GM12878 (cell line): ENCODE results near the gene GPR148. TPM values are rescaled to one million over a fixed set of nuclear protein-coding genes. Genes with fewer than 3 reads are reported as not detected.

Experiments
- ATAC-seq: fragments of 200-7000 bp; cut with Tn5 transposase; 3 replicates; pipeline ENCODE4 v1.9.1; 2020; ENCODE audit warnings: mild to moderate bottlenecking, moderate library complexity
- BruUV-seq: library from RNA; stranded (reverse); fragments of 400-500 nt; replicated peaks from 2 replicates; lab custom pipeline; 2021; lab: Mats Ljungman, UMichigan
- CTCF ChIA-PET: fragments of 300-600 bp; sonication (Branson Sonifier 250); formaldehyde crosslinking; extraction: SDS; loops from one replicate; lab custom pipeline; 2021; ENCODE audit warnings: inconsistent platforms; lab: Yijun Ruan, JAX
- POLR2A ChIA-PET: fragments of 350-600 bp; formaldehyde crosslinking; extraction: SDS; loops from one replicate; lab custom pipeline; 2021; ENCODE audit warnings: inconsistent platforms; lab: Charles Lee
- RAD21 ChIA-PET: fragments of 300-600 bp; sonication (Branson Sonifier 250); formaldehyde crosslinking; loops from one replicate; lab custom pipeline; 2023; ENCODE audit warnings: antibody characterized with exemption; ENCODE audit not compliant: unreplicated experiment; lab: Charles Lee
- SMC1A ChIA-PET: fragments of 300-600 bp; sonication (Branson Sonifier 250); formaldehyde crosslinking; loops from one replicate; lab custom pipeline; 2023; ENCODE audit not compliant: unreplicated experiment, uncharacterized antibody; lab: Charles Lee
- DNase-seq: peaks from one replicate; pipeline ENCODE4 v3.0.0-alpha.2; 2011; ENCODE audit warnings: low read depth, low spot score
- FAIRE-seq: peaks from 3 replicates; lab custom pipeline; 2011; peaks lifted over from hg19 to GRCh38; lab: Jason Lieb, UNC
- H2AFZ ChIP-seq: 2 replicates; pipeline ENCODE4 v1.6.0; 2011; ENCODE audit warnings: low read depth, low read length, control low read depth; ENCODE audit not compliant: control insufficient read depth
- H3K27ac ChIP-seq: 2 replicates; pipeline ENCODE4 v1.5.1; 2011; ENCODE audit warnings: control low read depth; ENCODE audit not compliant: control insufficient read depth, insufficient read depth
- H3K27me3 ChIP-seq, 2 experiments: replicated peaks in 1 of 2; 2 replicates each; pipeline versions ENCODE4 v1.6.0 to v1.6.1; 2011; ENCODE audit warnings: low read length in 1 of 2; ENCODE audit not compliant: control insufficient read depth in 2 of 2, insufficient read depth in 2 of 2
- H3K36me3 ChIP-seq, 2 experiments: 2 replicates each; pipeline ENCODE4 v1.5.1; 2011; ENCODE audit warnings: low read length in 1 of 2; ENCODE audit not compliant: control insufficient read depth in 2 of 2, insufficient read depth in 2 of 2
- H3K4me1 ChIP-seq: 2 replicates; pipeline ENCODE4 v1.6.1; 2011; ENCODE audit warnings: mild to moderate bottlenecking, low read length, moderate library complexity, mixed read lengths; ENCODE audit not compliant: control insufficient read depth, insufficient read depth
- H3K4me2 ChIP-seq: 2 replicates; pipeline ENCODE4 v1.6.0; 2011; ENCODE audit warnings: control low read depth; ENCODE audit not compliant: control insufficient read depth, insufficient read depth
- H3K4me3 ChIP-seq: fragments of 200-600 bp; sonication (generic); 2 replicates; pipeline ENCODE4 v1.5.1; 2016
- H3K79me2 ChIP-seq: 2 replicates; pipeline ENCODE4 v1.6.0; 2011; ENCODE audit warnings: low read length; ENCODE audit not compliant: control insufficient read depth, insufficient read depth
- H3K9ac ChIP-seq: 2 replicates; pipeline ENCODE4 v1.8.0; 2011; ENCODE audit warnings: low read length, control low read depth, mixed read lengths; ENCODE audit not compliant: control insufficient read depth, insufficient read depth
- H3K9me3 ChIP-seq: replicated peaks from 3 replicates; pipeline ENCODE4 v1.5.1; 2011; ENCODE audit warnings: mild to moderate bottlenecking, low read length; ENCODE audit not compliant: control insufficient read depth, insufficient read depth
- H4K20me1 ChIP-seq: 2 replicates; pipeline ENCODE4 v1.6.0; 2011; ENCODE audit not compliant: control insufficient read depth, insufficient read depth
- E4F1 ChIP-seq: fragments of 450-650 bp; IDR thresholded peaks from 2 replicates; pipeline ENCODE4 v1.6.1; 2018; ENCODE audit warnings: borderline replicate concordance, mild to moderate bottlenecking; ENCODE audit not compliant: partially characterized antibody
- FOS ChIP-seq: IDR thresholded peaks from 3 replicates; pipeline ENCODE4 v1.6.1; 2011; ENCODE audit warnings: borderline replicate concordance; ENCODE audit not compliant: insufficient read length; ENCODE audit errors: extremely low read depth
- GABPA ChIP-seq: IDR thresholded peaks from 2 replicates; pipeline ENCODE4 v1.6.1; 2014; ENCODE audit warnings: antibody characterized with exemption, low read depth, mild to moderate bottlenecking, inconsistent platforms
- GATAD2B ChIP-seq: fragments of 450-650 bp; conservative IDR thresholded peaks from 2 replicates; pipeline ENCODE4 v1.6.1; 2017; ENCODE audit warnings: low read depth, mild to moderate bottlenecking, moderate library complexity
- RUNX3 ChIP-seq: IDR thresholded peaks from 2 replicates; pipeline ENCODE4 v1.6.1; 2012; ENCODE audit warnings: low read length, inconsistent platforms
- SIX5 ChIP-seq: IDR thresholded peaks from 2 replicates; pipeline ENCODE4 v1.6.1; 2011; ENCODE audit warnings: mild to moderate bottlenecking, low read depth, low read length, moderate library complexity; ENCODE audit not compliant: severe bottlenecking
- YBX1 ChIP-seq: fragments of 450-650 bp; IDR thresholded peaks from 2 replicates; pipeline ENCODE4 v1.6.1; 2016; ENCODE audit warnings: antibody characterized with exemption
- WGBS: methylation state at CpG from one replicate; pipeline ENCODE4 v1.1.6; 2016; ENCODE audit warnings: low lambda C conversion rate; ENCODE audit not compliant: insufficient replicate concordance, insufficient coverage; ENCODE audit errors: missing lambda C conversion rate; 5-methylcytosine and 5-hydroxymethylcytosine counted together
- in situ Hi-C: fragments of 300-500 bp; cut with MboI; formaldehyde crosslinking; loops from 9 replicates; pipeline ENCODE4 v1.14.3; 2018; ENCODE audit warnings: mixed read lengths
- intact Hi-C: fragments of 100-400 bp; cut with micrococcal nuclease; formaldehyde crosslinking; loops from one replicate; pipeline ENCODE4 v1.14.2; 2022; ENCODE audit not compliant: unreplicated experiment
- polyA plus RNA-seq, 11 experiments: library from polyadenylated mRNA; depleted of rRNA in 4 of 11; unstranded in 6 of 11; stranded (reverse) in 5 of 11; fragments of >200 nt; fragmentation: Nextera tagmentation in 4 of 11; fragmentation: Illumina TruSeq in 1 of 11; extraction: Ambion mirVana in 4 of 11; extraction: Trizol in 1 of 11; gene quantifications; 1 replicate in 1 of 11; 2 replicates in 10 of 11; pipeline versions ENCODE4 v1.2.1 to v1.2.3, GENCODE V29; 2011 to 2016; ENCODE audit warnings: inconsistent platforms in 2 of 11, missing spikeins in 2 of 11, low read depth in 1 of 11
- total RNA-seq, 4 experiments: library from RNA; depleted of rRNA in 3 of 4; stranded (reverse); fragments of >200 nt in 3 of 4; fragmentation: Illumina TruSeq in 1 of 4; extraction: Trizol in 1 of 4; gene quantifications; 2 replicates each; pipeline versions ENCODE4 v1.2.1 to v1.2.3, GENCODE V29; 2013 to 2021

Gene GPR148
- total and polyA plus RNA-seq, 10 of the 15 experiments (the other 5 are each of a cell fraction or from before 2014, with no cell fraction given): not detected

DNA sequence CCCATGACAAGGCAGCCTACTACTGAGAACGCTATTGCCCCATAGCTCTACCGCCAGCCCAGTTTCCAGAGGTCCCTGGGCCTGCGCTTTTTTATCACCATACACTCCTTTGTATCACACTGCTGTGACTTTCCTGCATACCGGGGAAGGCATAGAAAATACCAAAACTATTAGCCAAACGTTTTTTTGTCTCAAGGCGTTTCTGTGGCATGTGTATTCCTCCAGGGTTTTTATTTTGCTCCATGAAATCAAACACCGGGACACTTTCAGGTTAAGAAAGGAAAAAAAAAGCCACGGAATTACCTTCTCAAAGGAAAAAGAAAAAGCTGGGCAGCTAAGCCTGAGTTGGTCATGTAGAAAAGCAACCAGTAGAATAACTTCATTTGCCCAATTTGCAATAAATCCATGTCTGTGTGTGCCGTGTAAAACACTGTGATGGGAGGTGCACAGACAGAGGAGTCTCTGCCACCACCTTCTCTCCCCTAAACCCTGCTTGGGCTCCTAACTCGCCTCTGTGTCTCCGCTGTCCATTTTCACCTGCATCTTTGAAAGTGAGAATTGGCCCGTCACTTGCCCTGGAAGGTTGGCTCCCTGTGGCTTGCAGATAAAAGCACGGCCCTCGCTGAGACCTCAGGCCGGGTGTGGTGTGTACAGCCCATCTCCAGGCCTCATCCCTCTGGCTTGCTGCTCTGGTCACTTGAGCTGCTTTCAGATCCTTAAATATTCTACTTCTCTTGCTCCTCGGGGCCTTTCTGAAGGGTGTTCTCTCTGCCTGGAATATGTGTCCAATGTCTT is 28.2 kb downstream of the GPR148 start:
- no peaks in the 10 kb centered on the region for H3K36me3 ChIP-seq
- H4K20me1 ChIP-seq: no peaks in the 10 kb centered on the region
- RAD21 ChIA-PET: no interaction called here
- FAIRE-seq (no peak), ATAC-seq (no peak), DNase-seq (no peak)
- H3K4me1 ChIP-seq: no peaks in the 10 kb centered on the region
- WGBS: 28% methylated on average over 16 of the region's 16 CpGs
- SMC1A ChIA-PET: no interaction called here
- POLR2A ChIA-PET: no interaction called here
- CTCF ChIA-PET: no interaction called here
- peaks cover 3 to 5% of the 10 kb centered on the region in 2 experiments for H3K27me3 ChIP-seq
- no peak overlapping the region for H3K4me2 ChIP-seq
- H3K4me3 ChIP-seq: no peak overlapping the region
- no peak overlapping the region for H3K9ac ChIP-seq
- intact Hi-C loops (no loop called here), in situ Hi-C loops (no loop called here)
- H3K27ac ChIP-seq: no peak overlapping the region
- BruUV-seq: no TSS peak
- H2AFZ ChIP-seq: no peak overlapping the region
- TF ChIP-seq YBX1: no peak
- TF ChIP-seq GABPA: no peak
- no peak for TF ChIP-seq GATAD2B
- no peak for TF ChIP-seq SIX5
- TF ChIP-seq FOS: no peak
- TF ChIP-seq E4F1: no peak
- TF ChIP-seq RUNX3: no peak
- no peaks in the 10 kb centered on the region for H3K9me3 ChIP-seq
- H3K79me2 ChIP-seq: no peaks in the 10 kb centered on the region
